Ascending aorta (tissue), 2 donors: ENCODE results near the gene XYLT1. TPM values are rescaled to one million over a fixed set of nuclear protein-coding genes. Genes with fewer than 3 reads are reported as not detected.
"Not testable (repeated sequence)": the region's sequence is repeated elsewhere in the genome, so short reads cannot be mapped to it uniquely, and the experiment has no call there.

Experiments used
- DNase-seq, 2 donors: peaks; one replicate each; pipeline ENCODE4 v3.0.0-alpha.2; 2019; ENCODE audit warnings: low spot score in 2 of 2
- H3K27ac ChIP-seq, 2 donors: fragments of 200-600 bp; sonication (generic); one replicate each; pipeline ENCODE4 v1.5.1; 2016 to 2017; ENCODE audit warnings: mild to moderate bottlenecking in 1 of 2
- H3K27me3 ChIP-seq: fragments of 200-600 bp; sonication (generic); one replicate; pipeline ENCODE4 v1.5.1; 2017
- H3K36me3 ChIP-seq, 2 donors: fragments of 200-600 bp; sonication (generic); one replicate each; pipeline ENCODE4 v1.5.1; 2016
- H3K4me1 ChIP-seq, 2 donors: fragments of 200-600 bp; sonication (generic); one replicate each; pipeline ENCODE4 v1.5.1; 2016 to 2017; ENCODE audit warnings: mild to moderate bottlenecking in 1 of 2
- H3K4me3 ChIP-seq, 2 donors: fragments of 200-600 bp; sonication (generic); one replicate each; pipeline ENCODE4 v1.5.1; 2016 to 2017; ENCODE audit warnings: mild to moderate bottlenecking in 1 of 2
- H3K9me3 ChIP-seq, 2 donors: fragments of 200-600 bp; sonication (generic); one replicate each; pipeline ENCODE4 v1.5.1; 2016
- CTCF ChIP-seq, 3 experiments: fragments of 200-600 bp in 2 of 3; fragments of 450-650 bp in 1 of 3; sonication (generic) in 2 of 3; IDR thresholded peaks; one replicate each; pipeline ENCODE4 v1.5.1; 2016 to 2019; ENCODE audit warnings: antibody characterized with exemption in 3 of 3, mild to moderate bottlenecking in 1 of 3, moderate library complexity in 1 of 3
- intact Hi-C: fragments of 100-400 bp; cut with DNase I; formaldehyde crosslinking; loops from one replicate; pipeline ENCODE4 v1.15.1; 2023
- total RNA-seq: library from RNA; depleted of rRNA; stranded (reverse); fragments of >200 nt; gene quantifications from one replicate; pipeline ENCODE4 v1.1.0, GENCODE V29; 2016

The XYLT1 gene
- total RNA-seq, 1 donor from 2014 or later, result 6.7 TPM

GRCh38 chr16:17493012-17493411 lies 22.3 kb upstream of the XYLT1 start:
- TF ChIP-seq CTCF (IDR thresholded peaks at IDR 0.05), result no peak
- H3K9me3 ChIP-seq, result no peaks in the 10 kb centered on the region
- intact Hi-C loops, result no loop called here

GRCh38 chr16:17491140-17491662 lies 20.4 kb upstream of the XYLT1 start:
- Histone ChIP-seq H3K27ac (no peak overlapping the region), H3K27me3 (no peaks in the 10 kb centered on the region), H3K4me1 (no peaks in the 10 kb centered on the region), H3K36me3 (no peaks in the 10 kb centered on the region), H3K4me3 (no peak overlapping the region), H3K9me3 (no peaks in the 10 kb centered on the region)
- no peak for DNase-seq
- intact Hi-C loops, result no loop called here
- no peak for TF ChIP-seq CTCF (IDR thresholded peaks at IDR 0.05)

More at GRCh38 chr16:17493012-17493411, 22.3 kb upstream of the XYLT1 start:
- no peak overlapping the region for H3K27ac ChIP-seq
- H3K4me3 ChIP-seq, result no peak overlapping the region
- no peaks in the 10 kb centered on the region for H3K4me1 ChIP-seq
- no peaks in the 10 kb centered on the region for H3K36me3 ChIP-seq
- no peak for DNase-seq
- H3K27me3 ChIP-seq, result no peaks in the 10 kb centered on the region

GRCh38 chr16:17488506-17488905 lies 17.7 kb upstream of the XYLT1 start:
- no peak for TF ChIP-seq CTCF (IDR thresholded peaks at IDR 0.05)
- H3K27me3 ChIP-seq, result no peaks in the 10 kb centered on the region
- intact Hi-C loops, result no loop called here
- no peaks in the 10 kb centered on the region for H3K9me3 ChIP-seq
- no peak overlapping the region for H3K27ac ChIP-seq
- H3K4me1 ChIP-seq, result no peaks in the 10 kb centered on the region
- no peaks in the 10 kb centered on the region for H3K36me3 ChIP-seq
- no peak overlapping the region for H3K4me3 ChIP-seq
- no peak for DNase-seq

GRCh38 chr16:17483351-17483750 lies 12.6 kb upstream of the XYLT1 start:
- Histone ChIP-seq H3K9me3 (no peaks in the 10 kb centered on the region), H3K27me3 (no peaks in the 10 kb centered on the region), H3K36me3 (no peaks in the 10 kb centered on the region), H3K4me3 (no peak overlapping the region), H3K27ac (no peak overlapping the region), H3K4me1 (no peaks in the 10 kb centered on the region)
- intact Hi-C loops, result no loop called here
- no peak for TF ChIP-seq CTCF (IDR thresholded peaks at IDR 0.05)
- DNase-seq, result no peak

GRCh38 chr16:17482341-17482740 lies 11.6 kb upstream of the XYLT1 start:
- H3K4me3 ChIP-seq, DNase-seq, H3K9me3 ChIP-seq, intact Hi-C loops, H3K4me1 ChIP-seq, H3K27me3 ChIP-seq, H3K27ac ChIP-seq, H3K36me3 ChIP-seq: not testable (repeated sequence)

- no peak overlapping the region for H3K27ac ChIP-seq
- H3K9me3 ChIP-seq, result no peaks in the 10 kb centered on the region
- H3K27me3 ChIP-seq, result no peaks in the 10 kb centered on the region
- H3K4me3 ChIP-seq, result no peak overlapping the region
- intact Hi-C loops, result no loop called here
- no peaks in the 10 kb centered on the region for H3K36me3 ChIP-seq
- no peak for DNase-seq
- no peak for TF ChIP-seq CTCF (IDR thresholded peaks at IDR 0.05)
- no peaks in the 10 kb centered on the region for H3K4me1 ChIP-seq
Measured at GRCh38 chr16:17481736-17482135, 11.0 kb upstream of the XYLT1 start.

- H3K36me3 ChIP-seq, H3K27ac ChIP-seq, H3K4me1 ChIP-seq, DNase-seq, H3K9me3 ChIP-seq, H3K27me3 ChIP-seq, H3K4me3 ChIP-seq: not testable (repeated sequence)
- intact Hi-C loops, result loop anchor here (2.0 kb wide), 1 partner anchor 102 kb away; no protein-coding TSS in a partner anchor
Measured at GRCh38 chr16:17477260-17477545, 6.4 kb upstream of the XYLT1 start.
